HG03196 (cell line): ENCODE measurements around the gene PCDHGB5.
"Not testable (repeated sequence)": the region's sequence is repeated elsewhere in the genome, so short reads cannot be mapped to it uniquely, and the experiment has no call there.

Experiments
- ATAC-seq: cut with Tn5 transposase; IDR thresholded peaks from one replicate; pipeline ENCODE4 v1.9.1; 2021; ENCODE audit not compliant: unreplicated experiment

Gene PCDHGB5

DNA sequence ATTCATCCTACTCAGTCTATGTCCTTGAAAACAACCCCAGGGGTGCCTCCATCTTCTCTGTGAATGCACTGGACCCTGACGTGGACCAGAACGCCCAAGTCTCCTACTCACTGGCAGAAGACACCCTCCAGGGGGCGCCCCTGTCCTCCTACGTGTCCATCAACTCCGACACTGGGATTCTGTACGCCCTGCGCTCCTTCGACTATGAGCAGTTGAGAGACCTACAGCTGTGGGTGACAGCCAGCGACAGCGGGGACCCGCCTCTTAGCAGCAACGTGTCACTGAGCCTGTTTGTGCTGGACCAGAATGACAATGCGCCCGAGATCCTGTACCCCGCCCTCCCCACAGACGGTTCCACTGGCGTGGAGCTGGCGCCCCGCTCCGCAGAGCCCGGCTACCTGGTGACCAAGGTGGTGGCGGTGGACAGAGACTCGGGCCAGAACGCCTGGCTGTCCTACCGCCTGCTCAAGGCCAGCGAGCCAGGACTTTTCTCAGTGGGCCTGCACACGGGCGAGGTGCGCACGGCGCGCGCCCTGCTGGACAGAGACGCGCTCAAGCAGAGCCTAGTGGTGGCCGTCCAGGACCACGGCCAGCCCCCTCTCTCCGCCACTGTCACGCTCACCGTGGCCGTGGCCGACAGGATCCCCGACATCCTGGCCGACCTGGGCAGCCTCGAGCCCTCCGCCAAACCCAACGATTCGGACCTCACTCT is 22.1 kb upstream of the PCDHGB5 start:
- not testable (repeated sequence) for ATAC-seq

- no peak for ATAC-seq
Observed at GRCh38 chr5:141382469-141383294, 15.1 kb upstream of the PCDHGB5 start, which contains the start of gene PCDHGA7. PCDHGA7 (plus strand) TSS chr5:141382742; CDS start chr5:141382900, 158 bp downstream.

- ATAC-seq = no peak
Observed at GRCh38 chr5:141383345-141383744, 14.4 kb upstream of the PCDHGB5 start.

DNA sequence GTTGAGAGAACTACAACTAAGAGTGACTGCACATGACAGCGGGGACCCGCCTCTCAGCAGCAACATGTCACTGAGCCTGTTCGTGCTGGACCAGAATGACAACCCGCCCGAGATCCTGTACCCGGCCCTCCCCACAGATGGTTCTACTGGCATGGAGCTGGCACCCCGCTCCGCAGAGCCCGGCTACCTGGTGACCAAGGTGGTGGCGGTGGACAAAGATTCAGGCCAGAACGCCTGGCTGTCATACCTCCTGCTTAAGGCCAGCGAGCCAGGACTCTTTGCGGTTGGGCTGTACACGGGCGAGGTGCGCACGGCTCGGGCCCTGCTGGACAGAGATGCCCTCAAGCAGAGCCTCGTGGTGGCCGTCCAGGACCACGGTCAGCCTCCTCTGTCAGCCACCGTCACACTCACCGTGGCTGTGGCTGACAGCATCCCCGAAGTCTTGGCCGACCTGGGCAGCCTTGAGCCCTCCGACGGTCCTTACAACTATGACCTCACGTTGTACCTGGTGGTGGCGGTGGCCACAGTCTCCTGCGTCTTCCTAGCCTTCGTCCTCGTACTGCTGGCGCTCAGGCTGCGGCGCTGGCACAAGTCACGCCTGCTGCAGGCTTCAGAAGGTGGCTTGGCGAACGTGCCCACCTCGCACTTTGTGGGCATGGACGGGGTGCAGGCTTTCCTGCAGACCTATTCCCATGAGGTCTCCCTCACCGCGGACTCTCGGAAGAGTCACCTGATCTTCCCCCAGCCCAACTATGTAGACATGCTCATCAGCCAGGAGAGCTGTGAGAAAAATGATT is 13.1 kb upstream of the PCDHGB5 start:
- ATAC-seq = no peak

GRCh38 chr5:141387557-141388311 is 10.0 kb upstream of the PCDHGB5 start, which contains the start of gene PCDHGB4:
PCDHGB4 (plus strand) TSS chr5:141387698; CDS start chr5:141387885, 187 bp downstream.
- not testable (repeated sequence) for ATAC-seq

DNA sequence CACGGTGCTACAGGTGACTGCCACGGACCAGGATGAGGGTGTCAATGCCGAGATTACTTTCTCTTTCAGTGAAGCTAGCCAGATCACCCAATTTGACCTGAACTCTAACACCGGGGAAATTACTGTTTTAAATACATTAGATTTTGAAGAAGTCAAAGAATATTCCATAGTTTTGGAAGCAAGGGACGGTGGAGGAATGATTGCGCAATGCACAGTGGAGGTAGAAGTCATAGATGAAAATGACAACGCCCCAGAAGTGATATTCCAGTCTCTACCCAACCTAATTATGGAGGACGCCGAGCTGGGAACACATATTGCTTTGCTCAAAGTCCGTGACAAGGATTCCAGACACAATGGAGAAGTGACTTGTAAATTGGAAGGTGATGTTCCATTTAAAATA is 9.1 kb upstream of the PCDHGB5 start:
- ATAC-seq = no peak

GRCh38 chr5:141389153-141390042 is 8.3 kb upstream of the PCDHGB5 start:
- ATAC-seq = no peak

- no peak for ATAC-seq
Observed at GRCh38 chr5:141392429-141393198, 5.1 kb upstream of the PCDHGB5 start, which contains the start of gene PCDHGA8. PCDHGA8 (plus strand) TSS chr5:141392633; CDS start chr5:141392814, 181 bp downstream.

- no peak for ATAC-seq
Observed at GRCh38 chr5:141393267-141393666, 4.5 kb upstream of the PCDHGB5 start.

DNA sequence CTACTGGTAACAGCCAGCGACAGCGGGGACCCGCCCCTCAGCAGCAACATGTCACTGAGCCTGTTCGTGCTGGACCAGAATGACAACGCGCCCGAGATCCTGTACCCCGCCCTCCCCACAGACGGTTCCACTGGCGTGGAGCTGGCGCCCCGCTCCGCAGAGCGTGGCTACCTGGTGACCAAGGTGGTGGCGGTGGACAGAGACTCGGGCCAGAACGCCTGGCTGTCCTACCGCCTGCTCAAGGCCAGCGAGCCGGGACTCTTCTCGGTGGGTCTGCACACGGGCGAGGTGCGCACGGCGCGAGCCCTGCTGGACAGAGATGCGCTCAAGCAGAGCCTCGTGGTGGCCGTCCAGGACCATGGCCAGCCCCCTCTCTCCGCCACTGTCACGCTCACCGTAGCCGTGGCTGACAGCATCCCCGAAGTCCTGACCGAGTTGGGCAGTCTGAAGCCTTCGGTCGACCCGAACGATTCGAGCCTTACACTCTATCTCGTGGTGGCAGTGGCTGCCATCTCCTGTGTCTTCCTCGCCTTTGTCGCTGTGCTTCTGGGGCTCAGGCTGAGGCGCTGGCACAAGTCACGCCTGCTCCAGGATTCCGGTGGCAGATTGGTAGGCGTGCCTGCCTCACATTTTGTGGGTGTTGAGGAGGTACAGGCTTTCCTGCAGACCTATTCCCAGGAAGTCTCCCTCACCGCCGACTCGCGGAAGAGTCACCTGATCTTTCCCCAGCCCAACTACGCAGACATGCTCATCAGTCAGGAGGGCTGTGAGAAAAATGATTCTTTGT is 3.2 kb upstream of the PCDHGB5 start:
- ATAC-seq = not testable (repeated sequence)

DNA sequence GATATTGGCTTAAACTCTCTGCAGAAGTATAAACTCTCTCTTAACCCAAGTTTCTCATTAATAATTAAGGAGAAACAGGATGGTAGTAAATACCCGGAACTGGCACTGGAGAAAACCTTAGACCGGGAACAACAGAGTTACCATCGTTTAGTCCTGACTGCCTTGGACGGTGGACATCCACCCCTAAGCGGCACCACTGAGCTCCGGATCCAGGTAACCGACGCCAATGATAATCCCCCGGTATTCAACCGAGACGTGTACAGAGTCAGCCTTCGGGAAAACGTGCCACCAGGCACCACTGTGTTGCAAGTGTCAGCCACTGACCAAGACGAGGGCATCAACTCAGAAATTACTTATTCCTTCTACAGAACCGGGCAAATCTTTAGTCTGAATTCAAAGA is 861 bp downstream of the PCDHGB5 start:
- no peak for ATAC-seq

GRCh38 chr5:141399555-141400258 is 2.0 kb downstream of the PCDHGB5 start:
- ATAC-seq = no peak

- ATAC-seq = no peak
Observed at GRCh38 chr5:141402553-141403243, 5.0 kb downstream of the PCDHGB5 start, which contains the start of gene PCDHGA9. PCDHGA9 (plus strand) TSS chr5:141402778; CDS start chr5:141402953, 175 bp downstream.

GRCh38 chr5:141403387-141403786 is 5.6 kb downstream of the PCDHGB5 start:
- ATAC-seq = no peak

DNA sequence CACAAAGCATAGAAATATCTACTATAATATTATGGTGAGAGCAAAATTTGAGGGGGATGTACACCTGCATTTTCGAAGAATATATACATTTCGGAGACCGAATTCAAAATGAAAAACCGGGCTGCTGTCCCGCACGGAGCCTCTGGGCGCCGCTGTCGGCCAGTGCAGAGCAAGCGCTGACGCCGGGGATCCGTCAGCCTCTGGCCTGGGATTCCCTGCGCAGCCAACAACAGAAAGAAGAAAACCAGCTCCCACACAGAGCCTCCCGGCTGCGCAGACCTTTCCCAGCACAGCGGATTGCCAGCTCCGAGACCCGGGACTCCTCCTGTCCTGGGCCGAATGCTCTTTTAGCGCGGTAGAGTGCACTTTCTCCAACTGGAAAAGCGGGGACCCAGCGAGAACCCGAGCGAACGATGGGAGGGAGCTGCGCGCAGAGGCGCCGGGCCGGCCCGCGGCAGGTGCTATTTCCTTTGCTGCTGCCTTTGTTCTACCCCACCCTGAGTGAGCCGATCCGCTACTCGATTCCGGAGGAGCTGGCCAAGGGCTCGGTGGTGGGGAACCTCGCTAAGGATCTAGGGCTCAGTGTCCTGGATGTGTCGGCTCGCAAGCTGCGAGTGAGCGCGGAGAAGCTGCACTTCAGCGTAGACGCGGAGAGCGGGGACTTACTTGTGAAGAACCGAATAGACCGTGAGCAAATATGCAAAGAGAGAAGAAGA is 10.2 kb downstream of the PCDHGB5 start, which contains the start of gene PCDHGB6:
Gene PCDHGB6, plus strand, starts transcription at position 232 of the 716 bp plus-strand sequence. Its CDS starts 182 bp downstream, at position 414.
- ATAC-seq = not testable (repeated sequence)
